Sciatic nerve (tissue), 2 donors: ENCODE measurements around the gene TIMM8A. TPM values are rescaled to one million over a fixed set of nuclear protein-coding genes. Genes with fewer than 3 reads are reported as not detected.

Experiments
- ATAC-seq: fragments of 200-7000 bp; cut with Tn5 transposase; one replicate; pipeline ENCODE4 v1.9.1; 2020; ENCODE audit warnings: mild to moderate bottlenecking, moderate library complexity
- DNase-seq: peaks from one replicate; pipeline ENCODE4 v3.0.0-alpha.2; 2020; ENCODE audit warnings: low spot score
- intact Hi-C: fragments of 100-400 bp; cut with DNase I; formaldehyde crosslinking; loops from one replicate; pipeline ENCODE4 v1.14.2; 2022
- total RNA-seq: library from RNA; stranded (reverse); fragmentation: NEBNext Ultra II Directional; extraction: Animal tissue kit (Norgen Biotek cat#: 25700); gene quantifications from one replicate; pipeline ENCODE4 v1.2.1, GENCODE V29; 2021
- donor health status: DM: no; HTN: no; CAD: no.
- donor health status: DM: no; HTN: no; CAD: no.

Gene TIMM8A
- total RNA-seq: 6.1 TPM

- ATAC-seq: peak; percentile 98
Measured at GRCh38 chrX:101348452-101349192, at the start of gene TIMM8A. TSS of gene TIMM8A (minus strand) at chrX:101348742. CDS start at chrX:101348664, 78 bp downstream.

DNA sequence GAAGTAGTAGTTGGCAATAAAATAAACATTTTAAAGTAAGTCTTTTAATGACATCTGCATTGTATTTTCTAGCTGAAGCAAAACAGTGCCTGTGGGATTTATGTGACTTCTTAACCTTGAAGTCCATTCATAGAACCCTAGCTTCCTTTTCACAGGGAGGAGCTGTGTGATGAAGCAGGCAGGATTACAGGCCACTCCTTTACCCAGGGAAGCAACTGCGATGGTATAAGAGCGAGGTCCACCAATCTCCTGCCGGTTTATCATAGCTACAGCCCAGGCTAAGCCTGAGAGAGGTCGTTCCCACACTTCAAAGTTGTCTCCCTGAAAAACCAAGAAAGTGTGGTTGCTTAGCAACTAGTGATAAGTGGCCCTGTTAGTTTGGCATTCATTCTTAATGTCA, 49.2 kb upstream of the TIMM8A start:
- DNase-seq: no peak
- ATAC-seq: no peak
- intact Hi-C loops: no loop called here

More at GRCh38 chrX:101348452-101349192, at the start of gene TIMM8A:
- DNase-seq: peak; percentile 86
- intact Hi-C loops: no loop called here

GRCh38 chrX:101395789-101396188, 47.2 kb upstream of the TIMM8A start:
- intact Hi-C loops: no loop called here
- ATAC-seq (peak; percentile 67), DNase-seq (no peak)

GRCh38 chrX:101394372-101394771, 45.8 kb upstream of the TIMM8A start:
- intact Hi-C loops: no loop called here
- ATAC-seq (no peak), DNase-seq (no peak)

- DNase-seq (no peak), ATAC-seq (no peak)
- intact Hi-C loops: no loop called here
Measured at GRCh38 chrX:101393530-101394305, 45.2 kb upstream of the TIMM8A start.

GRCh38 chrX:101391831-101392230, 43.3 kb upstream of the TIMM8A start:
- intact Hi-C loops: no loop called here
- ATAC-seq: no peak
- DNase-seq: no peak

DNA sequence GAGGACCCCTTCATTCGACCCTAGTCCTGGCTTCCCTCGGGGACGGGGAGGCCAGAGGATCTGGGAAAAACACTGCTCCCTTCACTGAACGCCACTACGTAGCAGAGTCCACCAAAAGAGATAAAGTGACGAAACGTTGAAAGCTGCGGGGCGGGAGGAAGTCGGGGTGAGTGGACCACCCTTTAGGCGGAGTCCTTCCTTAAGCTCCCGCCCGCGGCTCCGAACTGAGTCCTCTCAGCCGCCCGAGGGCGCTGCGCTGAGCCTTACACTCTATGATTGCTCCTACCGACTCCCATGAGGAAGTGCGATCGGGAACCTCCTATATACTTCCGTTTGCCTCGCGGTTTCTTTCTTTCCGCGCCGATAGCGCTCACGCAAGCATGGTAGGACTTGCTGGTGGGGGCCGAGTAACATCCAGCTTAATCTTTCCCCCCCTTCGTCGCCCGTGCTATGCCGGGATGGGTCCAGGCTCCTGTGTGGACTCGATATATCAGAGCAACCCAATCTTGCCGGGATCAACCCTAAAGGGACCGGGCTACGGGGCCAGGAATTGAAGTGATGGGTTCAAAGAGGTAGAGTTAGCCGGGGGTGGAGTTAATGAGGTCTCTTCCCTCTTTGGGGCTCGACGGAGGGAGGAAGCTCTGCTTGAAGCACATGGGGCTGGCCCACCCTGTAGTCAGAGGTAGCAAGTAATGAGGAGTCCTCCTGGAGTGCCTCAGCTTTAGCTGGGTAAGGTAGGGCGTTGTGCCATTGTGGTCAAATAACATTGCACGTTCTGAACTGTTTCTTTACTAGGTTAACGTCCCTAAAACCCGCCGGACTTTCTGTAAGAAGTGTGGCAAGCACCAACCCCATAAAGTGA, 42.4 kb upstream of the TIMM8A start, which contains the start of gene RPL36A:
Gene RPL36A (plus strand): TSS at position 348 of the 862 bp plus-strand sequence. CDS start 33 bp downstream, at position 381.
- DNase-seq: peak; percentile 90
- intact Hi-C loops: no loop called here
- peak; percentile 98 for ATAC-seq

GRCh38 chrX:101388604-101389003, 40.1 kb upstream of the TIMM8A start:
- intact Hi-C loops: no loop called here
- no peak for DNase-seq
- ATAC-seq: no peak

GRCh38 chrX:101386542-101386885, 38.0 kb upstream of the TIMM8A start:
- DNase-seq: no peak
- intact Hi-C loops: no loop called here
- no peak for ATAC-seq

- intact Hi-C loops: no loop called here
- DNase-seq (no peak), ATAC-seq (peak; percentile 27)
Measured at GRCh38 chrX:101385795-101386541, 37.4 kb upstream of the TIMM8A start, which contains the start of gene BTK. TSS of gene BTK (minus strand) at chrX:101386191. CDS start at chrX:101375284, 10,907 bp downstream.

GRCh38 chrX:101385026-101385684, 36.6 kb upstream of the TIMM8A start:
- intact Hi-C loops: no loop called here
- DNase-seq (no peak), ATAC-seq (no peak)

DNA sequence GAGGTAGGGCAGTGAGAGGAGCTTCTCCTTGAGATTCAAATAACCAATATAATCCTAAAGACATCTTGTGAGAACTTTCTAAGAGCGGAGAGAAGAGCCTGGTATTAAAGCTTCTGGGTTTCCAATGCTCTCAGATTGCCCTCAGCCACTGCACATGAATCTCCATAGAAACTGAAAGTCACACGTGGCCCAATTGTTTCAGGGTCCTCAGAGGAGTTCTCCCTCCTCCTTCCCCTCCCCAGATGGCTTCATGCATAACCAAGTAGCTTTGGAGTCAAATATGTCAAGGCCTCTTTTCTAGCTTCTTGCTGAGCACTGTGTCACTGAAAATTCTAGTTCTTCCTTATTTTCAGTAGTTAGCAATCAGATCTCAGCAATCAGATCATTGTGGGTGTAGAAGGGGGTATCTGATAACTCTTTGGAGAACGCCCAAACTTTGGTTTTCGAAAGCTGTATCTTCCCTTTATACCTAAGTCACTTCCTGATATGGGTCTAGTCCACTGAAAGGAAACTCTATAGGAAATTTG, 35.2 kb upstream of the TIMM8A start:
- ATAC-seq: no peak
- intact Hi-C loops: no loop called here
- DNase-seq: no peak

DNA sequence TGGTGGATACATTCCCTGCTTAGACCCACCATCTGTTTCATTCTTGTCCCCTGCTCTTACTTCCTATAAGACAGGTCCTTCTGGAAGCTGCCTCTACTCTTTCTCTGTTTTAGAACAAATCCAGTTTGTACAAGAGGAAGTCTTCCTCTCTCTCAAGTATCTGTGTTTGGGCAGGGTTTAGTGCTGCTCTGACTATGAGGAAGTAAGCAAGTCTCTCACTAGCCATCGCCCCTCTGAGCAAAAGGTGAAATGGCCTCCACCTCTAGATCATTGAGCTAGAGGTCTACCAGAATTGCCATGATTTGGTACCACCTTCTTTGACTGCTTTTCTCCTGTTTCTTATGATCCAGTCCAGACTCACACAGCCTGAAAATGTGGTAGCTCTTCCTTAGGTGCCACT, 29.0 kb upstream of the TIMM8A start:
- DNase-seq (no peak), ATAC-seq (no peak)
- intact Hi-C loops: no loop called here

DNA sequence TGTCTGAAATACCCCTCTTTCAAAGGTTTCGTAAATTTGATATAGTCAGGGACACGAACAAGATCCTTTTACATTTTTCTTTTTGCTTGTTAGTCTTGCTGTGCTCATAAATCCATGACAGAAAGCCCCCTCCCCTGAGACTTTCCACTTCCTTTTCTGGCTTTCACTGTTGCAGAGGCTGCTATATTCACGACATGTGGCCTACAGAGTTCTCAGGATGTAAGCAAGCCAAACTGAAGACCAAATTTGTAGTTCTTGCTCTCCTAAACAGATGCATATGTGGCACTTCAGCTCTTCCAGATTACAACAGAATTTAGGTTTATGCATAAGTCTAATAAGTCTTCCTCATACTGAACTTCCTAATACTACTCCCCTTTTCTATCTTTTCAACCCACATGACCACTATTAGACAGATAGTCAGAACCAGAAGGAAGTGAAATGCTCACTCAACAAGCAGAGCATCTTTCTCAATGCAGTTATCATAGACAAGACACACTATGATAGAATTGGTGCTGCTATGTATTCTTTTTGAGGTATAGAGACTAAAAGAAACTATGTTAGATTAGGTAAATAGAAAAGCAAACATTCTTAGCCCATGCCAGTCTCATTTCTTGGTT, 22.5 kb upstream of the TIMM8A start:
- intact Hi-C loops: no loop called here
- no peak for ATAC-seq
- DNase-seq: no peak

- DNase-seq (no peak), ATAC-seq (no peak)
Measured at GRCh38 chrX:101369687-101370086, 21.1 kb upstream of the TIMM8A start.

DNA sequence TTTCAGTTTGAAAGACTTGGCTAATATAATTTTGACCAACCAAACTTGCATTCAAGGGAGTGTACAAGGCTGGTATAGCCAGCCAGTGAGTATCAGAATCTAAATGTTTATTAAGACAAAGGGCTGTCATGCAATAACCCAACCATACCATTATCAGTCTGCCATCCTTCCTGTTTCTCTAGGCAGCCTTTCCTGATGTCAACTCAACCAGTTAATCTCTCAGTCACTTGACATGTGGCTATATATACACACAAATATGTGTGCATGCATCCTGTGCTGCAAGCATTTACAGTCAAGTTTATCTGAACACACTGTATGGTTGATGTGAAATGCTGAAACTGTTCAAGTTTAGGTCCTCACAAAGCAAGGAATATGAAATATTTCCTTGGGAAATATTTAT, 20.3 kb upstream of the TIMM8A start:
- intact Hi-C loops: loop anchor here (10.0 kb wide), 1 partner anchor 1134 kb away; no protein-coding TSS in a partner anchor

More at GRCh38 chrX:101369687-101370086, 21.1 kb upstream of the TIMM8A start:
- intact Hi-C loops: loop anchor here (10.0 kb wide), 1 partner anchor 1135 kb away; no protein-coding TSS in a partner anchor

GRCh38 chrX:101365301-101365795, 16.8 kb upstream of the TIMM8A start:
- intact Hi-C loops: loop anchor here (10.0 kb wide), 1 partner anchor 1131 kb away; no protein-coding TSS in a partner anchor
- ATAC-seq (no peak), DNase-seq (no peak)

More for the DNA sequence above, 20.3 kb upstream of the TIMM8A start:
- DNase-seq (no peak), ATAC-seq (no peak)
